LNCaP clone FGC (cell line): ENCODE measurements around the gene ZNF584.

Experiments used
- DNase-seq: peaks from one replicate; pipeline ENCODE4 v3.0.0-alpha.2; 2011; ENCODE audit warnings: low read depth
- H3K4me3 ChIP-seq: 2 replicates; pipeline ENCODE4 v1.5.1; 2011; ENCODE audit warnings: mild to moderate bottlenecking, low read depth, low read length, control low read depth
- TF ChIP-seq, protein P1 (sequence below): IDR thresholded peaks from 2 replicates; pipeline ENCODE4 v1.5.1; 2012; ENCODE audit warnings: mild to moderate bottlenecking; ENCODE audit not compliant: control insufficient read depth, insufficient read depth; ENCODE audit errors: extremely low read depth

ZNF584 gene

DNA sequence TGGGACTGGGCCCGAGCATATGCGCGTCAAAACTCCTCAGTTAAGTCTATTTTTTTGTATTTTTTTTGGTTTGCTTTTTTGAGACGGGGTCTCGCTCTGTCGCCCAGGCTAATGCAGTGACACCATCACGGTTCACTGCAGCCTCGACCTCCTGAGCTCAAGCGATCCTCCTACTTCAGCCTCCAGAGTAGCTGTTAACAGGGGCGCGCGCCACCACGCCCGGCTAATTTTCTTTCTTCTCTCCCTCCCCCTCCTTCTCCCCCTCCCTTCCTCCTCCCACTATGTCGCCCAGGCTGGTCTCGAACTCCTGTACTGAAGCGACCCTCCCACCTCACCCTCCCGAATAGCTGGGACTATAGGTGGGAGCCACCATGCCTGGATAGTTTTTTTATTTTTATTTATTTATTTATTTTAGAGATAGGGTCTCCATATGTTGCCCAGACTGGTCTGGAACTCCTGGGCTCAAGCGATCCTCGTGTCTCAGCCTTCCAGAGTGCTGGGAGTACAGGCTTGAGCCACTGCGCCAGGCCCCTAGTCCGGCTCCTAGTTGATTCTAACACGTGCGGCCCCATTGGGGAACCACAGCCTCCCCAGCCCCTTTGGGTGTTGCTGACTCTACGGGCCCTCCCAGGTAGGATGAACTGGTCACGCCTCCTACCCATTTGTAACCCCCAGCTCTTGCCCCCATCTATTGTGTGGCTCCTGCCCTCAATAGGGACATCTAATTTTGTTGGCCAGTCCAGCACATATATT is 26.8 kb upstream of the ZNF584 start:
- no peak for DNase-seq
- TF ChIP-seq, protein P1, sequence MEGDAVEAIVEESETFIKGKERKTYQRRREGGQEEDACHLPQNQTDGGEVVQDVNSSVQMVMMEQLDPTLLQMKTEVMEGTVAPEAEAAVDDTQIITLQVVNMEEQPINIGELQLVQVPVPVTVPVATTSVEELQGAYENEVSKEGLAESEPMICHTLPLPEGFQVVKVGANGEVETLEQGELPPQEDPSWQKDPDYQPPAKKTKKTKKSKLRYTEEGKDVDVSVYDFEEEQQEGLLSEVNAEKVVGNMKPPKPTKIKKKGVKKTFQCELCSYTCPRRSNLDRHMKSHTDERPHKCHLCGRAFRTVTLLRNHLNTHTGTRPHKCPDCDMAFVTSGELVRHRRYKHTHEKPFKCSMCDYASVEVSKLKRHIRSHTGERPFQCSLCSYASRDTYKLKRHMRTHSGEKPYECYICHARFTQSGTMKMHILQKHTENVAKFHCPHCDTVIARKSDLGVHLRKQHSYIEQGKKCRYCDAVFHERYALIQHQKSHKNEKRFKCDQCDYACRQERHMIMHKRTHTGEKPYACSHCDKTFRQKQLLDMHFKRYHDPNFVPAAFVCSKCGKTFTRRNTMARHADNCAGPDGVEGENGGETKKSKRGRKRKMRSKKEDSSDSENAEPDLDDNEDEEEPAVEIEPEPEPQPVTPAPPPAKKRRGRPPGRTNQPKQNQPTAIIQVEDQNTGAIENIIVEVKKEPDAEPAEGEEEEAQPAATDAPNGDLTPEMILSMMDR = no peak
- H3K4me3 ChIP-seq = peak overlapping the region; percentile 74

GRCh38 chr19:58382997-58383603 is 25.3 kb upstream of the ZNF584 start:
- DNase-seq = no peak
- TF ChIP-seq, protein P1 = no peak
- no peak overlapping the region for H3K4me3 ChIP-seq

DNA sequence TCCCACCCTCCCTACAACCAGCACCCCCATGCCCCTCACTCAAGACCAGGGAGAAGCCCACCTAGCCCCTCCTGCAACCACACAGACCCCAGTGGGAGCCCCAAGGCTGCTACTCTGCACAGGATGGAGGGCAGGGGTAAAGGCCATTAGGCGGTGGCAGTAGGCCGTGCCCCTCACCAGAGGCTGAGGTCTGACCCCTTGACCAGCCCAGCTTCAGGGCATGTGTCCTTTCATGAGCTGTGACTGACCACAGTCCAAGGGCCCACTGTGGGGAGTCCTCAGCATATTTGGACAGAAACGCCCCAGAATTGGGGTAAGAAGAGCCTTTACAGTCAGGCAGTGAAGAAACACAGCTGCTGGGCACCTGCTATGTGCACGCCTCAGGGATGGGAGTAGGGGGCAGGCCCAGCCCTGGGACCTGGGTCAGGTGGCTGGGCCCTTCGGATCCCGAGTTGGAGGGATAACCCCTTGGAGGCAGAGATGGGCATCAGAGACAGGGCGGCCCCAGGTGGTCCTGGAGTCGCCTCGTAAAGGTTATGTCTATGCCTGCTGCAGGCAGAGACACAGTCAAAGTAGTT is 23.0 kb upstream of the ZNF584 start:
- TF ChIP-seq, protein P1 = no peak
- peak overlapping the region; percentile 76 for H3K4me3 ChIP-seq
- no peak for DNase-seq

DNA sequence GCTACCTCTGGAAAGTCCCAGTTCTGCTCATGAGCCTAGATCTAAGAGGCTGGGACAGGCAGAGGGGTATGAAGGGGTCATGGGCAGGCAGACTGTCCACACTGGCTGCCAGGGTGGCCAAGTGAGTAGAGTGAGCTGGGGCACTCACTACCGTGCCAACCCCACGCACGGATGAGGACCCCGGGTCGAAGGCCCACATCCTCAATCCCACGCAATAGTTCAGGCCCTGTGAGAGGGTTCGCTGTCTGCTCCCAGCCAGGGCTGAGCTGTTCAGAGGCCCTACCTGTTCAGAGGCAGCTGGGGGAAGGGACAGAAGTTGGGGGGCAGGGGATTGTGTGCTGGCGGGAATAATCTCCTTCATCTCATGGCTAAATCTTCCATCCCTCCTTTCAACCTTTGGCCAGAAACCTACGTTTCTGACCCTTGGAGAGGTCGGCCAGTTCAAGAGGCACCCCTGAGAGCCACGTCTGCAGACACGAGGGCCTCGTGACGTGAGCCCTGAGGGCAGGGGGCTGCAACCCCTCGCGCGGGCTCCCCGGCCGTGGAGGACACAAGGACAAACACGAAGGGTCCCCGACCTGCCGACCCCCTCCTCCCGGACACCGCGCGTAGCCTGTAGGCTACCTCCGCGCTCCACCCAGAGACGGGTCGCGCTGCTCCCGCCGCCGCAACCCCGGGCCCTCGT is 22.4 kb upstream of the ZNF584 start:
- no peak for DNase-seq
- H3K4me3 ChIP-seq = peak overlapping the region; percentile 76
- TF ChIP-seq, protein P1 = no peak

DNA sequence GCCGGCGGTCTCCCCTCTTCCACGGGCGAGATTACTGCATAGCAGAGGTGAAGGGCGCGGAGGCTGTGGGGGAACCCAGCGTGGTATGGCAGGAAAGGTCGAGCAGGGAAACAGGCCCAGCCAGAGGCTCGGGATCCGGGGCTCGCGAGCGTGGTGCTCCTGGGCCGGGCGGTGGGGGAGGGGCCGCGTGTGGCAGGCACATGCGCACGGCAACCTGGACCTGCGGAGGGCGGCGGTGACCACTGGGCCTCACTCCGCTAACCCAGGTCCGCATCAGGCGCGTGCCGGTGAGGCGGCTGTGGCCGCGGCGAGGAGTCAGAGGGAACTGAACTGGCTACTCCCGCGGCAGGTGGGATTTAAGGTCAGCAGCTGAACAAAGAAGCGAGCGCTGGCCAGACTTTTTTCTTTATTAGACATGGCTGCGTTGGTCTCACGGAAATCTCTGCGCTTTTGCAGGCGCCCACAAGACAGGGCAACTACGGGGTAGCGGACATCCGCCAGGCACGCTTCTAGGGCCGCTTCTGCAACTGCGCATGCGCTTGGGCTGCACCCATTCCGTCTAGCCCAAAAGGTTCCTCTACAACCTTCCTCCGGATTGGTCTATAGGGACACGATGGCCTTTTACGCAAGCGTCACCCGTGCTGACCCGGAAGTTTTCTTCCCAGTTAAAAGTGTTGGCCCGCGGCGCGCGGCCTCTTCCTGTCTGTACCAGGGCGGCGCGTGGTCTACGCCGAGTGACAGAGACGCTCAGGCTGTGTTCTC is 21.7 kb upstream of the ZNF584 start, which contains the start of gene RPS5:
Gene RPS5, plus strand, starts transcription at position 694 of the 762 bp plus-strand sequence. CDS start 869 bp downstream, outside the sequence.
- H3K4me3 ChIP-seq = peak within 1 kb of the TSS; percentile 76
- TF ChIP-seq, protein P1 = no peak
- DNase-seq = peak; percentile 97
